Natural killer cell (primary cell): Measurements from ENCODE around the gene PERCC1. TPM values are rescaled to one million over a fixed set of nuclear protein-coding genes. Genes with fewer than 3 reads are reported as not detected.
"Not testable (repeated sequence)": the region's sequence is repeated elsewhere in the genome, so short reads cannot be mapped to it uniquely, and the experiment has no call there.

Source experiments
- ATAC-seq, 3 donors: fragments of 150-1000 bp in 2 of 3; fragments of 200-7000 bp in 1 of 3; cut with Tn5 transposase; 1 replicate in 1 of 3; 2 replicates in 2 of 3; pipeline ENCODE4 v1.10.0; 2021; ENCODE audit warnings: mild to moderate bottlenecking in 2 of 3, moderate library complexity in 2 of 3
- DNase-seq, 2 donors: peaks; one replicate each; pipeline versions ENCODE4 v3.0.0 to v3.0.0-alpha.2; 2013 to 2021; ENCODE audit warnings: mixed read lengths in 1 of 2
- H3K27ac ChIP-seq: one replicate; pipeline ENCODE4 v1.5.1; 2013; ENCODE audit warnings: mild to moderate bottlenecking, low read length
- H3K27me3 ChIP-seq: one replicate; pipeline ENCODE4 v1.6.1; 2013; ENCODE audit warnings: low read length; ENCODE audit not compliant: control insufficient read depth, insufficient read depth
- H3K36me3 ChIP-seq: one replicate; pipeline ENCODE4 v1.6.1; 2013; ENCODE audit warnings: low read length; ENCODE audit not compliant: control insufficient read depth, insufficient read depth
- H3K4me1 ChIP-seq: one replicate; pipeline ENCODE4 v1.6.1; 2013; ENCODE audit warnings: low read length; ENCODE audit not compliant: control insufficient read depth, insufficient read depth
- H3K4me3 ChIP-seq: one replicate; pipeline ENCODE4 v1.5.1; 2013; ENCODE audit warnings: low read length
- H3K9me3 ChIP-seq: one replicate; pipeline ENCODE4 v1.6.1; 2013; ENCODE audit warnings: low read length; ENCODE audit not compliant: control insufficient read depth, insufficient read depth
- H3K27ac Mint-ChIP-seq, 2 donors: one replicate each; pipeline ENCODE4 v1.8.0; 2022; ENCODE audit warnings: mild to moderate bottlenecking in 2 of 2, mixed read lengths in 2 of 2, moderate library complexity in 1 of 2
- H3K27me3 Mint-ChIP-seq, 2 donors: one replicate each; pipeline ENCODE4 v1.8.0; 2022; ENCODE audit warnings: low read depth in 2 of 2, mixed read lengths in 2 of 2
- H3K36me3 Mint-ChIP-seq: one replicate; pipeline ENCODE4 v1.8.0; 2022; ENCODE audit warnings: mixed read lengths
- H3K4me1 Mint-ChIP-seq, 2 donors: one replicate each; pipeline ENCODE4 v1.8.0; 2022; ENCODE audit warnings: mixed read lengths in 2 of 2
- H3K4me3 Mint-ChIP-seq: one replicate; pipeline ENCODE4 v1.8.0; 2022; ENCODE audit warnings: mild to moderate bottlenecking, moderate library complexity, mixed read lengths
- H3K9me3 Mint-ChIP-seq, 2 donors: one replicate each; pipeline ENCODE4 v1.8.0; 2022; ENCODE audit warnings: mixed read lengths in 2 of 2
- CTCF ChIP-seq: fragments of 200-600 bp; IDR thresholded peaks from one replicate; pipeline ENCODE4 v1.8.0; 2022; ENCODE audit warnings: antibody characterized with exemption
- WGBS: methylation state at CpG from one replicate; pipeline ENCODE4 v1.1.7; 2013; ENCODE audit warnings: missing lambda C conversion rate; ENCODE audit not compliant: insufficient coverage; 5-methylcytosine and 5-hydroxymethylcytosine counted together
- intact Hi-C: fragments of 100-400 bp; cut with micrococcal nuclease; formaldehyde crosslinking; loops from one replicate; pipeline ENCODE4 v1.14.2; 2022
- total RNA-seq, 4 donors: library from RNA; stranded (reverse); fragments of 120-200 nt in 1 of 4; gene quantifications; one replicate each; pipeline versions ENCODE4 v1.2.3 to v1.2.4, GENCODE V29; 2013 to 2022

Gene PERCC1
- total RNA-seq, 3 donors from 2014 or later (not counting 1 experiment from before 2014, with no cell fraction given): 0.68 to 0.96 (median 0.83) TPM

GRCh38 chr16:1439058-1439698 is 8.3 kb downstream of the PERCC1 start:
- TF ChIP-seq CTCF: no peak
- H3K27ac Mint-ChIP-seq: no peak overlapping the region
- H3K9me3 ChIP-seq: no peaks in the 10 kb centered on the region
- no peaks in the 10 kb centered on the region for H3K36me3 ChIP-seq
- no peak overlapping the region for H3K4me3 Mint-ChIP-seq
- H3K27me3 Mint-ChIP-seq: no peaks in the 10 kb centered on the region
- DNase-seq (no peak), ATAC-seq (no peak)
- intact Hi-C loops: no loop called here
- H3K9me3 Mint-ChIP-seq: no peaks in the 10 kb centered on the region
- no peaks in the 10 kb centered on the region for H3K4me1 Mint-ChIP-seq
- WGBS: 89% methylated on average over 22 of the region's 27 CpGs
- no peaks in the 10 kb centered on the region for H3K27me3 ChIP-seq
- peaks cover under 1% of the 10 kb centered on the region for H3K4me1 ChIP-seq
- H3K27ac ChIP-seq: no peak overlapping the region
- no peak overlapping the region for H3K4me3 ChIP-seq
- H3K36me3 Mint-ChIP-seq: no peaks in the 10 kb centered on the region

- H3K4me1 ChIP-seq, H3K27me3 ChIP-seq, DNase-seq, H3K9me3 ChIP-seq, H3K4me1 Mint-ChIP-seq, intact Hi-C loops, H3K4me3 Mint-ChIP-seq, H3K27me3 Mint-ChIP-seq, ATAC-seq, H3K27ac Mint-ChIP-seq, H3K27ac ChIP-seq, H3K9me3 Mint-ChIP-seq, H3K4me3 ChIP-seq, H3K36me3 Mint-ChIP-seq, H3K36me3 ChIP-seq: not testable (repeated sequence)
- WGBS: 100% methylated on average over 4 of the region's 4 CpGs
Measured at GRCh38 chr16:1439699-1440074, 8.8 kb downstream of the PERCC1 start.

GRCh38 chr16:1441391-1441829 is 10.5 kb downstream of the PERCC1 start:
- TF ChIP-seq CTCF: no peak
- H3K9me3 ChIP-seq: no peaks in the 10 kb centered on the region
- peaks cover 4% of the 10 kb centered on the region for H3K36me3 ChIP-seq
- no peaks in the 10 kb centered on the region for H3K27me3 Mint-ChIP-seq
- H3K27ac Mint-ChIP-seq: no peak overlapping the region
- H3K4me3 Mint-ChIP-seq: no peak overlapping the region
- H3K36me3 Mint-ChIP-seq: no peaks in the 10 kb centered on the region
- H3K27ac ChIP-seq: no peak overlapping the region
- WGBS: 92% methylated on average over 22 of the region's 22 CpGs
- no peak for DNase-seq
- peaks cover 11% of the 10 kb centered on the region for H3K4me1 ChIP-seq
- H3K4me1 Mint-ChIP-seq: peaks cover 0 to 10% of the 10 kb centered on the region in 2 donors
- no peaks in the 10 kb centered on the region for H3K9me3 Mint-ChIP-seq
- H3K27me3 ChIP-seq: no peaks in the 10 kb centered on the region
- H3K4me3 ChIP-seq: no peak overlapping the region
- no peak for ATAC-seq
- intact Hi-C loops: no loop called here

DNA sequence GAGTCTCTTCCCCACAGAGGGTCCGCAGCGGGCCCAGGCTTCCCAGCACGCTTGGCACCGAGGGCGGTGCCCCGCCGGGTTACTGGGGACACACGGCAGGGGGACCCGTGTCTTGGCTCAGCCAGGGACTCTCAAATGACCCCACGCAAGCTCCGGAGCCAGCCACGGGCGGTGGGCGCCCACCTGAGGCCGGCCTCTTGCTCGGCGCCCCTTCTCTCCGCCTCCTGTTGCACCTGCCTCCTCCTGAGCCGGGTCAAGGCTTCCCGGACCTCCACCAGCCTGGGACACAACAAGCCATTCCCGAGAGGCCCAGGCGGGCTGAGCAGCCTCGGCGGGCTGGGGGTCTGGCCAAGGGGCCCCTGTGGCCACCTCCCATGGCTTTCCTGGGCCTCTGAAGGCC is 11.8 kb downstream of the PERCC1 start:
- WGBS: 89% methylated on average over 24 of the region's 24 CpGs
- Mint-ChIP-seq H3K27ac (no peak overlapping the region), H3K4me1 (peaks cover 0 to 10% of the 10 kb centered on the region in 2 donors), H3K4me3 (no peak overlapping the region), H3K36me3 (no peaks in the 10 kb centered on the region), H3K9me3 (no peaks in the 10 kb centered on the region), H3K27me3 (no peaks in the 10 kb centered on the region)
- no peak for DNase-seq
- ATAC-seq: no peak
- Histone ChIP-seq H3K36me3 (peaks cover 10% of the 10 kb centered on the region), H3K27me3 (no peaks in the 10 kb centered on the region), H3K9me3 (no peaks in the 10 kb centered on the region), H3K4me1 (peaks cover 11% of the 10 kb centered on the region), H3K4me3 (no peak overlapping the region), H3K27ac (no peak overlapping the region)
- intact Hi-C loops: no loop called here
- no peak for TF ChIP-seq CTCF
